Upper lobe of right lung (tissue), 1 donor: ENCODE measurements around the gene METAP1. TPM values are rescaled to one million over a fixed set of nuclear protein-coding genes. Genes with fewer than 3 reads are reported as not detected.

Source experiments
- ATAC-seq: fragments of 200-7000 bp; cut with Tn5 transposase; one replicate; pipeline ENCODE4 v1.9.1; 2020; ENCODE audit warnings: mild to moderate bottlenecking, moderate library complexity
- DNase-seq: peaks from one replicate; pipeline ENCODE4 v3.0.0-alpha.2; 2020
- H3K27ac ChIP-seq: fragments of 200-600 bp; one replicate; pipeline ENCODE4 v1.8.0; 2022
- H3K27me3 ChIP-seq: fragments of 200-600 bp; one replicate; pipeline ENCODE4 v1.8.0; 2022; ENCODE audit warnings: mild to moderate bottlenecking
- H3K36me3 ChIP-seq: fragments of 200-600 bp; one replicate; pipeline ENCODE4 v1.8.0; 2022
- H3K4me1 ChIP-seq: fragments of 200-600 bp; one replicate; pipeline ENCODE4 v1.8.0; 2022
- H3K4me3 ChIP-seq: fragments of 200-600 bp; one replicate; pipeline ENCODE4 v1.8.0; 2022; ENCODE audit warnings: mild to moderate bottlenecking
- H3K9me3 ChIP-seq: fragments of 200-600 bp; one replicate; pipeline ENCODE4 v1.8.0; 2022
- intact Hi-C: fragments of 100-400 bp; cut with DNase I; formaldehyde crosslinking; loops from one replicate; pipeline ENCODE4 v1.11.0; 2022
- total RNA-seq: library from RNA; stranded (reverse); fragmentation: NEBNext Ultra II Directional; extraction: Animal tissue kit (Norgen Biotek cat#: 25700); gene quantifications from one replicate; pipeline ENCODE4 v1.2.1, GENCODE V29; 2021
- TF ChIP-seq, protein P1 (sequence below): fragments of 200-600 bp; IDR thresholded peaks from one replicate; pipeline ENCODE4 v1.8.0; 2022; ENCODE audit warnings: antibody characterized with exemption
- donor health status: DM: no; HTN: yes; CAD: no; lungs with severe emphysema.

The METAP1 gene
- total RNA-seq, 1 donor from 2014 or later: 30.4 TPM

- Histone ChIP-seq H3K27ac (no peak overlapping the region), H3K4me1 (peaks cover 14% of the 10 kb centered on the region), H3K9me3 (no peaks in the 10 kb centered on the region), H3K36me3 (no peaks in the 10 kb centered on the region), H3K4me3 (no peak overlapping the region), H3K27me3 (no peaks in the 10 kb centered on the region)
- DNase-seq: no peak
- ATAC-seq: no peak
- intact Hi-C loops: no loop called here
- TF ChIP-seq, protein P1, sequence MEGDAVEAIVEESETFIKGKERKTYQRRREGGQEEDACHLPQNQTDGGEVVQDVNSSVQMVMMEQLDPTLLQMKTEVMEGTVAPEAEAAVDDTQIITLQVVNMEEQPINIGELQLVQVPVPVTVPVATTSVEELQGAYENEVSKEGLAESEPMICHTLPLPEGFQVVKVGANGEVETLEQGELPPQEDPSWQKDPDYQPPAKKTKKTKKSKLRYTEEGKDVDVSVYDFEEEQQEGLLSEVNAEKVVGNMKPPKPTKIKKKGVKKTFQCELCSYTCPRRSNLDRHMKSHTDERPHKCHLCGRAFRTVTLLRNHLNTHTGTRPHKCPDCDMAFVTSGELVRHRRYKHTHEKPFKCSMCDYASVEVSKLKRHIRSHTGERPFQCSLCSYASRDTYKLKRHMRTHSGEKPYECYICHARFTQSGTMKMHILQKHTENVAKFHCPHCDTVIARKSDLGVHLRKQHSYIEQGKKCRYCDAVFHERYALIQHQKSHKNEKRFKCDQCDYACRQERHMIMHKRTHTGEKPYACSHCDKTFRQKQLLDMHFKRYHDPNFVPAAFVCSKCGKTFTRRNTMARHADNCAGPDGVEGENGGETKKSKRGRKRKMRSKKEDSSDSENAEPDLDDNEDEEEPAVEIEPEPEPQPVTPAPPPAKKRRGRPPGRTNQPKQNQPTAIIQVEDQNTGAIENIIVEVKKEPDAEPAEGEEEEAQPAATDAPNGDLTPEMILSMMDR: no peak
These were observed 2.0 kb upstream of the METAP1 start for GRCh38 chr4:98993419-98994071.

- DNase-seq: no peak
- TF ChIP-seq, protein P1: no peak
- Histone ChIP-seq H3K4me3 (peak overlapping the region; percentile 58), H3K9me3 (no peaks in the 10 kb centered on the region), H3K27ac (peak overlapping the region; percentile 88), H3K4me1 (peaks cover 14% of the 10 kb centered on the region), H3K27me3 (no peaks in the 10 kb centered on the region), H3K36me3 (no peaks in the 10 kb centered on the region)
- no peak for ATAC-seq
- intact Hi-C loops: no loop called here
These were observed 893 bp upstream of the METAP1 start for GRCh38 chr4:98994474-98995182.

GRCh38 chr4:98996056-98996764 lies 689 bp downstream of the METAP1 start:
- intact Hi-C loops: no loop called here
- H3K27ac ChIP-seq: peak overlapping the region; percentile 87
- H3K27me3 ChIP-seq: no peaks in the 10 kb centered on the region
- TF ChIP-seq, protein P1: no peak
- DNase-seq (no peak), ATAC-seq (no peak)
- H3K9me3 ChIP-seq: no peaks in the 10 kb centered on the region
- H3K4me1 ChIP-seq: peaks cover 14% of the 10 kb centered on the region
- H3K36me3 ChIP-seq: no peaks in the 10 kb centered on the region
- peak overlapping the region; percentile 95 for H3K4me3 ChIP-seq

GRCh38 chr4:98996765-98997068 lies 1.2 kb downstream of the METAP1 start:
- H3K4me3 ChIP-seq: peak overlapping the region; percentile 95
- ATAC-seq (no peak), DNase-seq (no peak)
- intact Hi-C loops: no loop called here
- H3K27me3 ChIP-seq: no peaks in the 10 kb centered on the region
- no peak overlapping the region for H3K27ac ChIP-seq
- peaks cover 14% of the 10 kb centered on the region for H3K4me1 ChIP-seq
- H3K36me3 ChIP-seq: no peaks in the 10 kb centered on the region
- no peaks in the 10 kb centered on the region for H3K9me3 ChIP-seq
- TF ChIP-seq, protein P1: no peak

DNA sequence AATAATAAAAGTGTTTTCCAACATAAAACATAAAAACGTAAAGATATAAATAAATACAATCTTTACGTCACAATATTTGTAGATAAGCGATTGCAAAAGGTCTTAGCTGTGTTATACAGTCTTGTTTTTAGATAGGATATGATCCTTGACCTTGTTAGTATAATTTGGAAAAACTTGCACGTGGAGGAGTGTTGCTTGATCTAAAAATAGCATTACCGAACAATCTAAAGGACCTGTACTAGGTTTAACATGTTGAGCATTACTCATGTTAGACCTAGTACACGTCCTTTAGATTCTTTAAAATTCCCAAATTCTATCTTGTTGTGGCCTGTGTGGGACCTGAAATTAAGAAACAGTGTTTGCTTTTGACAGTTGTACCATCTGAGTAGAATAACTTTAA lies 1.6 kb downstream of the METAP1 start:
- TF ChIP-seq, protein P1: no peak

More for the DNA sequence above, 1.6 kb downstream of the METAP1 start:
- Histone ChIP-seq H3K27ac (no peak overlapping the region), H3K4me3 (no peak overlapping the region), H3K27me3 (no peaks in the 10 kb centered on the region), H3K9me3 (no peaks in the 10 kb centered on the region), H3K36me3 (no peaks in the 10 kb centered on the region), H3K4me1 (peaks cover 14% of the 10 kb centered on the region)
- no peak for DNase-seq
- intact Hi-C loops: no loop called here
- no peak for ATAC-seq
